Smooth muscle cell (in vitro differentiated cells): ENCODE results near the gene MECP2. TPM values are rescaled to one million over a fixed set of nuclear protein-coding genes. Genes with fewer than 3 reads are reported as not detected.

ENCODE experiments used
- DNase-seq: peaks from one replicate; lab custom pipeline; 2025; ENCODE audit not compliant: unreplicated experiment; lab: John Stamatoyannopoulos, UW
- H2AFZ ChIP-seq: fragments of 200-600 bp; sonication (generic); 2 replicates; pipeline ENCODE4 v1.6.0; 2016; ENCODE audit warnings: antibody characterized with exemption, low read depth, mild to moderate bottlenecking
- H3F3A ChIP-seq: fragments of 200-600 bp; sonication (generic); 2 replicates; pipeline ENCODE4 v1.6.0; 2017; ENCODE audit warnings: antibody characterized with exemption, low read depth
- H3K27ac ChIP-seq: fragments of 200-600 bp; sonication (generic); 2 replicates; pipeline ENCODE4 v1.5.1; 2016; ENCODE audit warnings: low read depth, mild to moderate bottlenecking
- H3K27me3 ChIP-seq: fragments of 200-600 bp; sonication (generic); 2 replicates; pipeline ENCODE4 v1.6.1; 2016; ENCODE audit warnings: low read depth, mild to moderate bottlenecking
- H3K36me3 ChIP-seq: fragments of 200-600 bp; sonication (generic); 2 replicates; pipeline ENCODE4 v1.5.1; 2016; ENCODE audit warnings: low read depth
- H3K4me1 ChIP-seq: fragments of 200-600 bp; sonication (generic); 2 replicates; pipeline ENCODE4 v1.5.1; 2016; ENCODE audit warnings: low read depth
- H3K4me2 ChIP-seq: fragments of 200-600 bp; sonication (generic); 2 replicates; pipeline ENCODE4 v1.6.0; 2016; ENCODE audit warnings: mild to moderate bottlenecking
- H3K4me3 ChIP-seq: fragments of 200-600 bp; sonication (generic); 2 replicates; pipeline ENCODE4 v1.5.1; 2016; ENCODE audit warnings: mild to moderate bottlenecking
- H3K79me2 ChIP-seq: fragments of 200-600 bp; sonication (generic); 2 replicates; pipeline ENCODE4 v1.6.0; 2016; ENCODE audit warnings: low read depth, mild to moderate bottlenecking
- H3K9ac ChIP-seq: fragments of 200-600 bp; sonication (generic); 2 replicates; pipeline ENCODE4 v1.6.0; 2016; ENCODE audit warnings: low read depth
- H3K9me3 ChIP-seq: fragments of 200-600 bp; sonication (generic); replicated peaks from 2 replicates; pipeline ENCODE4 v1.5.1; 2016; ENCODE audit warnings: low read depth
- H4K20me1 ChIP-seq: fragments of 200-600 bp; sonication (generic); 2 replicates; pipeline ENCODE4 v1.6.0; 2016; ENCODE audit warnings: low read depth
- CTCF ChIP-seq: fragments of 200-600 bp; sonication (generic); IDR thresholded peaks from 2 replicates; pipeline ENCODE4 v1.5.1; 2017; ENCODE audit warnings: borderline replicate concordance, mild to moderate bottlenecking, antibody characterized with exemption; ENCODE audit not compliant: insufficient read depth, poor library complexity, severe bottlenecking
- WGBS: methylation state at CpG from one replicate; pipeline ENCODE4 v1.1.7; 2016; ENCODE audit warnings: low lambda C conversion rate; 5-methylcytosine and 5-hydroxymethylcytosine counted together
- polyA plus RNA-seq: library from polyadenylated mRNA; unstranded; fragments of >200 nt; fragmentation: Nextera tagmentation; extraction: Ambion mirVana; gene quantifications from 2 replicates; pipeline ENCODE4 v1.2.1, GENCODE V29; 2016
- total RNA-seq: library from RNA; depleted of rRNA; stranded (reverse); fragments of >200 nt; gene quantifications from 2 replicates; pipeline ENCODE4 v1.2.3, GENCODE V29; 2014

The MECP2 gene
- total and polyA plus RNA-seq, 2 experiments from 2014 or later = 11.9 to 13.1 TPM

- Histone ChIP-seq H3K36me3 (no peaks in the 10 kb centered on the region), H3K79me2 (no peaks in the 10 kb centered on the region), H2AFZ (peak overlapping the region; percentile 63), H4K20me1 (no peaks in the 10 kb centered on the region), H3K4me2 (peak overlapping the region; percentile 83), H3K9me3 (no peaks in the 10 kb centered on the region), H3K27ac (no peak overlapping the region), H3K9ac (no peak overlapping the region), H3F3A (no peaks in the 10 kb centered on the region), H3K4me1 (no peaks in the 10 kb centered on the region), H3K4me3 (peak overlapping the region; percentile 48), H3K27me3 (no peaks in the 10 kb centered on the region)
- peak; percentile 33 for DNase-seq
- 32% methylated on average over 43 of the region's 44 CpGs for WGBS
- TF ChIP-seq CTCF = peak; percentile 69
Observed at GRCh38 chrX:154136627-154137161, 39.2 kb upstream of the MECP2 start.

- no peak overlapping the region for H3K9ac ChIP-seq
- no peaks in the 10 kb centered on the region for H3F3A ChIP-seq
- DNase-seq = no peak
- H3K27ac ChIP-seq = no peak overlapping the region
- no peak overlapping the region for H3K4me2 ChIP-seq
- no peak overlapping the region for H3K4me3 ChIP-seq
- H4K20me1 ChIP-seq = no peaks in the 10 kb centered on the region
- 80% methylated on average over 7 of the region's 7 CpGs for WGBS
- H3K9me3 ChIP-seq = no peaks in the 10 kb centered on the region
- no peaks in the 10 kb centered on the region for H3K36me3 ChIP-seq
- H3K27me3 ChIP-seq = no peaks in the 10 kb centered on the region
- no peak overlapping the region for H2AFZ ChIP-seq
- no peak for TF ChIP-seq CTCF
- H3K79me2 ChIP-seq = no peaks in the 10 kb centered on the region
- H3K4me1 ChIP-seq = no peaks in the 10 kb centered on the region
Observed at GRCh38 chrX:154135458-154136229, 38.1 kb upstream of the MECP2 start.

GRCh38 chrX:154132366-154132765 is 34.8 kb upstream of the MECP2 start:
- Histone ChIP-seq H3K27ac (no peak overlapping the region), H3K9me3 (no peaks in the 10 kb centered on the region), H4K20me1 (no peaks in the 10 kb centered on the region), H3K79me2 (no peaks in the 10 kb centered on the region), H3F3A (no peaks in the 10 kb centered on the region), H3K27me3 (no peaks in the 10 kb centered on the region), H3K36me3 (no peaks in the 10 kb centered on the region), H3K4me1 (no peaks in the 10 kb centered on the region), H3K4me2 (no peak overlapping the region), H3K9ac (no peak overlapping the region), H2AFZ (no peak overlapping the region), H3K4me3 (no peak overlapping the region)
- no peak for DNase-seq
- TF ChIP-seq CTCF = no peak
- 84% methylated on average over 9 of the region's 9 CpGs for WGBS
